ENCODE measurements around the gene CFAP58. TPM values are rescaled to one million over a fixed set of nuclear protein-coding genes. Genes with fewer than 3 reads are reported as not detected.

Gene CFAP58
- total RNA-seq, 1 donor from 2014 or later, result 0.75 TPM

DNA sequence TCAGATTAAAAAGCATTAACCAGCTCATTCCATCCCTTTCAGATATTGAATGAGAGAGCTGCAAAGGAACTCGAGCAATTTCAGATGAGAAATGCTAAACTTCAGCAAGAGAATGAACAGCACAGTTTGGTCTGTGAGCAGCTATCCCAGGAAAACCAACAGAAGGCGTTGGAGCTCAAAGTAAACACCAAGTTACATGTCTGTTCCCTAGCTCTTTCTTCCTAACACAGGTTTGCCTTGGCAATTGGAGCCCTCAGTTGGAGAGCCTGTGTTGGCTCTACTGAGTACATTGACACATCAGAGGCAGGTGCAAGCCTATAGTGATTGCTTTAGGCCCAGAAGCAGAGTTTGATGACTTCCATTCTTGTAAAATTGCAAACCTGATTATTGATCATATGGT lies 14.7 kb downstream of the CFAP58 start:
- no peak for DNase-seq (ENCODE audit: low read depth)

DNA sequence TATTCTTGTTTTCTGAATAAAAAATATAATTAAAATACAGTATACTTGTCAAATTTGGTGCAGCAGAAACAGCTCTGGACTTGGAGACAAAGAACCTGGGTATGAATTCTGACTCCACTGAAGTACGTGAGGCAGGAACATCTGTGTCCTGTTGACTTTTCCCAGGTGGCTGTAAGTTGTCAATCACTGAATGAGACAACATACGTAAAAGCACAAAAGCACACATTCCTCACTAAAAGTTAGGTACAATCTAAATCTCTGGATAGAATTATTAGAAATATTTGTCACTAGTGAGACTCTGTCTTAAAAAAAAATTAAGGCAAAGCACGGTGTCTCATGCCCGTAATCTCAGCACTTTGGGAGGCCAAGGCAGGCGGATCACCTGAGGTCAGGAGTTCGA lies 18.1 kb downstream of the CFAP58 start:
- no peak for DNase-seq (ENCODE audit: low read depth)

DNA sequence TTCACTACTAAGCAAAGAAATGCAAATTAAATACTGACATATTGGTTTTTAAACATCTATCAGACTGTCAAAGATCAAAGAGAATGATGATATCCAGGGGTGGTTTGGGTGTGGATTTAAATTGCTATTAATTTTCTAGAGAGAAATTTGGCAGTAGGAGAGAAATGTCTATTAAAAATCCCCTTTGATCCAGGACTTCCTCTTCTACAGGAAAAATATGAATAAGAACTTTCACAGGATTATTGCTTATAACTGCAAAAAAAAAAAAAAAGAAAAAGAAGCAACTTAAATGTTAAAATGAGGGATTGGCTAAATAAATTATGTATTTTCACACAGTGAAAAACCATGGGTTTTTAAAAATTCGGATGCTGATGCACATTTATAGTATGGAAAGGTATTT lies 21.0 kb downstream of the CFAP58 start:
- DNase-seq (ENCODE audit: low read depth), result no peak

DNA sequence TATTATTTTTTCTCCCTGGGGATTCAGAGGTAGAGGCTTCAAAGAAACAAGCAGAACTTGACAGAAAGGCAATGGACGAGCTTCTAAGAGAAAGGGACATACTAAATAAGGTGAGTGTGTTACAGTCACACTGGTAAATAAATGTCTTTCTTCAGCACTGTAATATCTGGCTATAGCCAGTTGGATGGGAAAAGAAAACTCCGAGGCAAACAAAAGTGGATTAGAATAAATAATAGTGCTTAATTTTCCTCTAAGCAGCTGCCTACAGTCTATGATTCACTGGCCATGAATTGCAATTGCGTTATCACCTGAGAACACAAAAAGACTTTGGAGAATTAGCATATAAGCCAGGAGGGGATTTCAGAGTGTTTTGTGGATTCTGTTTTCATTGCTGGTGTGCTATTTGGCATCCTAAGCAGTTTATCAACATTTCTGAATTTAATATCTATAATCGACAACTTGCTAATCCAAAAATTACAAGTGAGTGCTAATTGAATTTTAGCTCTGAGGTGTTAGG lies 23.2 kb downstream of the CFAP58 start:
- DNase-seq (ENCODE audit: low read depth), result peak; percentile 75

DNA sequence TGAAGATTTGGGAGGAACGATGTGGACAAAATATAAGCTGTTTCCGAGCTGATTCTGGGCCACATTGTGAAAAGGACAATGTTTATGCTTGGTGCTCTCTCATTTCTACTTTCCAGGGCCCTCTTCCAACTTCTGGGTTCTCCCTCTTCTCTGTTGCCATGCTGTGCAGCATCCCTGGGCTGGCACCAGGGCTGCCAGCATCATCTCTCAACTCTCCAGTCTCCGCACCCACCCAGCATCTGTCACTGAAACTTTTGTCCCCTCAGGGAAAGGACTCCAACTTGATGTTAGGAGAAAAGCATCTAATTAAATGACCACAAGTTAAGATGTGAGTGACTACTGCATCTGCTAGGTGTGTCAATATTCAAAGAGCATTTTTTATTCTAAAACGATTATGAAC lies 26.7 kb downstream of the CFAP58 start:
- DNase-seq (ENCODE audit: low read depth), result no peak

DNA sequence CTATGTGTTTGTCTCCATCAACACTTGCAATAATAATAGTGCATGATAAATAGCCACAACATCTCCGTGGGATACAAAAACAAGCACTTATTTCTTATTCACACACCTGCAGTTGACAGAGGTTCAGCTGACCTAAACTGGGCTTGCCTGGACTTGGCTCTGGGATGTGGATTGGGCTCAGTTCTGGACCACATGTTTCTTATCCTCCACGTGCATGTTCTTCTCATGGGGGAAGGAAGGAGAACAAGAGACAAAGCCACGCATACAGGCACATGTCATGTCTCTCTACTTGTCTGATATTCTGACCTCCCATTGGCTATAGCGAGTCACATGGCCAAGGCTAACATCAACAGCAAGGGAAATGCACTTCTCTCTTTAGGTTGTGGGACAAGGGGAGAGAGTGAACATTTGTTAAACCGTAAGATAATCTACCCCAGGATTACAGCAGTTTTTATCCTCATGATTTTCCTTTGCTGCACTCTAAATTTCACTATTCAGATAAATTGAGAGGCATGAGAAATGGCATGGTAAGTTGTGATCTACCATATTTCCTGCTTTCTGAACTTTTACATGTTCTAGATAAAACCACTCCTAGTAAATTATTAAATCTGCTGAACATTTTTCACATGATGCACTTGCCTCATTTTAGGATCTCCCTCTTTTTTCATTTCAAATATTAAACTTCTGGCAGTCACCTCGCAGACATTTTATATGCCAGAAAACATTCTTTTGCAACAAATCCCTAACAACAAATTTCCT lies 33.7 kb downstream of the CFAP58 start:
- DNase-seq (ENCODE audit: low read depth), result peak; percentile 23

DNA sequence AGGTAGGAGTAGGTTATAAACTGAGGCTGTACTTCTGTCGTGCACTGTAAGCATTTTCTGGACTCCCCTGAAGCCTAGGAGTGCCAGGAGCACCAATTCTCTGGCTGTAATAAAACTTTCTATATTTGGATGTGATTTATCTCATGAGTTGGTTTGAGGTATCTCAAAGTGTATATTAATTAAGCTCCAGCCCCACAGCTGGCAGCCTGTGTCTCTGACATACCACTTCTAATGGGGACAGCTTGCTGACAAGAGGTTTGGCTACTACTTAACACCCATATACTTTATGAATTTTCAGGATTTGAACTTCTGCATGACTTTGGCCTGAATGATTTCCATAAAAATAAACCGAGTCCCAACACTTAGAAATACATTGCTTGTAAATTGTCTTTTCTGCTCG lies 35.2 kb downstream of the CFAP58 start:
- no peak for DNase-seq (ENCODE audit: low read depth)

DNA sequence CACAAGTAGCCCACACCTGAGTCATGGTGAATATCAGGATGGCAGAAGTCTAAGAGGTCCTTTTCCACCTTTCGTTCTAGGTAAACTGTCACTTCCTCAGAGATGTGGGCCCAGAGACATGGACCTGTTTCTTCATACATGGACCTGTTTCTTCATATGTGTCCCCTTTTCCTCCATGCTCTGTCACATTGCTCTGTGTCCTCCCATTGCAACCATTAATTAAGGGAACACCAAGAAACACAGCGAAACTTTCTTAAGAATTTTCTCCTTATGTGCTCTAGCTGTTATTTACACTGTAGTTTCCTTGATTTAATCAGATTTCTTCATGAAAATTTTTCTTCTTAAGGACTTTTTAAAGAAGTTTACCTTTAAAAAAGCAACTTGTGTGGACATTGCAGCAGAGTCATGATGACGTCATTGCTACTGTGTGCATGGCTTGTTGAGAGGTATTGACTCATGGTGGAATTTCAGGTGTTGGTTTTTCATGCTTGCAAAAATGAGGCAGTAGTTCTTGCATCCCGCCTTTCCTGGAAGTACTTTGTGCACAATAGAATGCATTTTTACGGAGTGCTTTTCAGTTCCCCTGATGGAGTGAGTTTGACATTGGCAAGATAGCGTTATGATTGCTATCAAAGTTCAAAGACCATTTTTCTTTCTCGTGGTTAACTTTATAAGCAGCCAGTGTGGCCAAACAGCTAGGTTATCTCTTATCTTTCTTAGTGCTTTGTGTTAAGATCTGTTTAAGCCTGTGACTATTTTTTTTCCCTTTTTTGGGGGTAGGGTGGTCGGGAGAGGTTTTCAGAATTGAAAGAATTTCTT lies 37.7 kb downstream of the CFAP58 start:
- peak; percentile 79 for DNase-seq (ENCODE audit: low read depth)

DNA sequence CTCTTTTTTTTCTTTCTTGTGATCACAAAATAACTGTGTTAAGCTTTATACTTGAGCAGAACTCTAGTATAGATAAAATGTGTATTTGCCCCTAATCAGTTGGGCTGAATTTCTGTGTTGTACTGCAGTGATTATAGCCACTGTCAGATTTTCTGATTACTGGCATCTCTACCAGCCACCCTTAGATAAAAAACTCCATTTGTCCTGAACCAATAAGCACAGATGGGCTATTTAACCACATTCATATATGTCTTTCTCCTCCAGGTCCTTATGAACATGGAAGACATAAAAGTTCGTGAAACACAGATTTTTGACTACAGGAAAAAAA lies 38.3 kb downstream of the CFAP58 start:
- DNase-seq (ENCODE audit: low read depth), result no peak

DNA sequence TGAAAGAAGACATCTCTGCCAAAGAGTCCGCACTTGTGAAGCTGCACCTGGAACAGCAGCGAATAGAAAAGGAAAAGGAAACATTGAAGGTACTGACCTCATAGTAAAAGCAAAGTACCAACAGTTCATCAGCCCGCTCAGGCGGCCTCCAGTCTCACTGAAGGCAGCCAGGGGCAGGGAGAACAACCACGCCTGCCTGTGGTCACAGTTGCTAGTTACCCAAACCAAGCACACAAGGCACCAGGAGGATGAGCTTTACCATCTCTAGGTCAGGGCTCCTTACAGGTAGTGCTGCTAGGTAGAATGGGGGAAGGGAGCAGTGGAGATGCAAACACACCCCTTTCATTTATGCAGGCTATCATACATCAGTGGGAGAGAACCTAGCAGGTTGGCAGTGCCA lies 39.8 kb downstream of the CFAP58 start:
- DNase-seq (ENCODE audit: low read depth), result no peak

DNA sequence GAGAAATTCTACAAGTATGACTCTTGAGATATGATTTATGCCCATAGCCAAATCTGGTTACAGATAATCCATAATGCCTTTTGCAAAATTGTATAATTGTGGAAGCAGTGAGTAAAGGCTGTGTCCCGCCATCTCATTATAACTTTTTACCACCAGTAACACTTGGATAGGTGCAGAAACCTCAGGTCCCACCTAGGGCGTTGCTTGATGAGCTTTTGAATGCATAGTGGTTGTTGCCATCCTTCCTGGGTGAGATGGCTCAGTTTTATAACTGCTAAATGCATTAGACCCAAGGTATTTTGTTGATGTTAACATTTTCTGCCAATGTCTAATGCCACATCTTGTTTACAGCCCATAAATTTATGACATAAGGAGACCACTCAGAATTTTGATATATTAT lies 42.9 kb downstream of the CFAP58 start:
- no peak for DNase-seq (ENCODE audit: low read depth)

DNA sequence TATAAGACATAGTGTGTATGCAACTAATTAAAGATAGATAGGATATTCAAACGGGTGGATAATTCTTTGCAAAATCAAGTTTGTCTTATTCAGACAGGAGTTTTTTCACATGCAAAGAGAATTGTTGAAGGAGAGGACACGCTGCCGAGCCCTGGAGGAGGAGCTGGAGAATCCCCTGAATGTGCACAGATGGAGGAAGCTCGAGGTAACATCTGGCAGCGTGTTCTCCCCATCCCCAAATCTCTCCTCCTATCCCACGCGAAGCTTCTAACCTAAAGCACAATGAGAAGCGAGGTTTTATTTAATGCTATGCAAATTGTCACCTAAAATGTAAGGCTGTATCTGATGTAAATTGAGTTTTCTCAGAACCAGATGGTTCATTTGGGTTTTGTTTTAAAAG lies 50.0 kb downstream of the CFAP58 start:
- no peak for DNase-seq (ENCODE audit: low read depth)

DNA sequence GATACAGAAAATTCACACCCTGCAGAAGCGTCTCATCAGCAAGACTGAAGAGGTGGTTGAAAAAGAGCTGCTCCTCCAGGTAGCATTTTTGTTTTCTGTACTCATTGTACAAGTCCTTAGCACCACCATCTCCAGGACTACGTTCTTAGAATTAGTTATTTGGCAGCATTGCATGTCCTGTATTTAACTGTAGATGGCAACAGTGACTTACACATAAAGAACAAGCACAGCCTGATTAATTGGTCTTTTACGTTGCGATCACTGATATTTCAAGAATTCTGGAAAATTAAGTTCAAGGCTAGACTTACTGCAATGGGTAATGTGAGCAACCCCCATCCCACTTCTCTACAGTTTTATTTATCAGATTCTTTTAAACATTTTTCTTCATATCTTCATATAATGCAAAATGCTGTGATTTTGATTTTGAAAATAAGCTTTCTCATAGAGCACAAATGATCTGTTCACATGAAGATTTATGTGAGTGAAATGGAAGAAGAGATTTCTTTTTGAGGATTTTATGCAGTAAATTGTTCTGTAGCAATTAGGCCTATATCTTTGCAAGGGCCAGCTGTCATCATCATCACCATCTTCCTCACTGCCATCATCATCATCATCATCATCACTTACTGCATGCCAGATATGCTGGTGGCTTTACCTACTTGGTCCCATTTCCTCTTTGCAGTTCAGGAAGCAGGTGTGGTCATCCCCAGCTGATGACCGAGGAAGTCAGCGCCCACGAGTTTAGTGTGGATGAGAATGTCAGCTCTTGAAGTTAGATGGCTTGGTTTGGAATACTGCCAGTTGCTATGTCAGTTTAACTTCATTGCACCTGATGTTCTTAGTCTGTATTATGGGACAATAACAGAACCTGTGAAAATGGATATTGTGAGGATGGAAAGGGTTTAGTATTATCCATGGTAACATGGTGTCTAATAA lies 53.4 kb downstream of the CFAP58 start:
- DNase-seq (ENCODE audit: low read depth), result peak; percentile 66

DNA sequence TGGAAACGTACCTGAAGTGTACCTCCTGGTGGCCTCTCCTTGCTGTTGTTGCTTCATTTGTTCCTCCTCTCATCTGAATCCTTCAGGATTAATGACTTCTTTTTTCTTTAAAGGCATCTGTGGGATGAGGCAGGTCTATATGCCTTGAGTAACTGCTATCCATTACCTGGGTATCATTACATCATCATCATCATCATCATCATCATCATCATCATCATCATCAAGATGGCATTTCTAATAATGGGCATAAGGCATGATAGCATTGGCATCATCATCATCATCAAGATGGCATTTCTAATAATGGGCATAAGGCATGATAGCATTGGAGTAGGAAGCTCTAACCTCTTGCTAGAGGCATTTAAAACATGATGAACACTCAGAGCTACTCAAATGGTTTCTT lies 59.9 kb downstream of the CFAP58 start:
- DNase-seq (ENCODE audit: low read depth), result no peak

DNA sequence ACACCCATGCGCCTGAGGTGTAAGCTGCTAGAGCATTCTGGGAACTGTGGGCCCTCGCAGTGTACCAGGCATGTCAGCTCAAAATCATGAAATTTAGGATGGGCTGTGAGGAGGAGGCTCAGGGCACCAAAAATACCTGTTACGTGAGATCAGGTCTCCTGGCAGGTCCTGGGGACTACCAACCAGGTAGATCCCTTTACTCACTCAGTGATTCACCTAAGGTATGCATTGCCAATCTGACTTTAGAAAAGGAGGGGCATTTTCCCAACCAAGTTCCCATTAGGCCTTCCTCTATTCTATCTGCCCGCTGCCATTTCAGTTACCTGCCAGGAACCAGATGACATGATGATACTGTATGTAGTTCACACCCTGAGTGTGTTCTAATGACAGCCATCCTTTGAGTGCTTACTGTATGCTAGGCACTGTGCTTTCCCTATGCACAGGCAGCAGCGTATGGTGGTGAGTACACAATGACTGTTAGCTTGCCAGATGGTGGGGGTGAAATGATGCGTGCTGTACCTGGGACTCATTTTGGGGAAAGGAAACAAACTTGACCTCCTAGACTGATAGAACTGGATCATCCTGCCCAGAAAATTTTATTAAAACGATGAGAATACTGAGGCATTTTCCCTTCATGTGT lies 62.0 kb downstream of the CFAP58 start:
- DNase-seq (ENCODE audit: low read depth), result no peak

DNA sequence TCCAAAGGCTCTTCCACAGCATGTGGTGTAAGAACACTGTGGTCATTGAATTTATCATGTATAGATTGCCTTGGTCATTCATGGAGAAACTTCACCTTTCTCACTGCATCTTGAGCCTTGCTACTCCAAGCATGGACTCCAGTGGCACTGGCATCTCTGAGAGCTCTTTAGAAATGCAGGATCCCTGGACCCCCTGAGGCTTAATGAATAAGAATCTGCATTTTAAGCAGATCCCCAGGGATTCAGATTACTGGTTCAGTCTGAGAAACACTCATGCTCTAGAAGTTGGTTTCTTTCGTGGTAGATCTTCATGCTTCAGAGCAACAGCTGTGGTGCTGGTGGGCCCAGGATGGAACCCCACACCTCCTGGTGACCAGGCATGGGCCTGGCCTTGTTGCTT lies 63.2 kb downstream of the CFAP58 start:
- no peak for DNase-seq (ENCODE audit: low read depth)

DNA sequence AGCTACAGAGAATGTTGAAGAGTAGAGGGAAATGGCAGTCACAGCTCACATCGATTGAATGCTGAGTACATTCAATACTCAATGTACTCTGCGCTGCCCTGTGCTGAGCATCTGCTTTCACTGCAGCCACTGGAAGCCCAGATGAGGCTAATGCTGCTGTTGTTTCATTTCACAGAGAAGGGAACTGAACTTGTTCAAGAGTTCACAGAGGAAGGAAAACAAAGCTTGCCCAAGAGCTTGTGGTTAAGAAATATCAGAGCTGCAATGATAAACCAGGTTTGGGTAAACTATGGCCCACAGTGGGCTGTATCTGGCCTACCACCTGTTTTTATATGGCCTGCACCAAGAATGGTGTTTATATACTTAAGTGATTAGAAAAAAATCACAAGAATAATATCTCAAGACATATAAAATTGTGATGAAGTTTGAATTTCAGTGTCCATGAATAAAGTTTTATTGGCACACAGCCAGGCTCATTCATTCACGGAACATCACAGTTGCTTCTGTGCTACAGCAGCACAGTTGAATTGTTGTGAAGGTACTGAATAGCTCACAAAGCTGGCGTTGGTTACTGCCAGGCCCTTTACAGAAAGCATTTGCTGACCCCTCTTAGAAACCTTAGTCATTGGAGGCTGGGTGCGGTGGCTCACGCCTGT lies 64.1 kb downstream of the CFAP58 start:
- peak; percentile 19 for DNase-seq (ENCODE audit: low read depth)

DNA sequence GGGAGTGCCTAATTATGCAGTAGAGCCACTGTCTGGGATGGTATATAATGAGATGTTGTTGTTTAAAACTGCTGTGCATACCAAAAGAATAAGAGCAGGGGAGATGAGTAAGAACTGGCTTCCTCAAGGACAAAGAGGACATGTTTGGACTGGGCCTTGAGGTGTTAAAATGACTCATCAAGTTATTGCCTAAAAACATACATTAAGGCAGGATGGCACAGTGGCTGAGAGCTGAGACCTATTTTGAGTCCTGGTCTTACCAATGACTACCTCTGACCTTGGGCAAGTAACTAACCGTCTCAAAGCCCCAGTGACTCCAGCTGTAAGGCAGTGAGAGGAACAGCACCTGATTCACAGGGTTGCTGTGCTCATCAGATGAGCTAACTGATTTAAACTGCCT lies 71.1 kb downstream of the CFAP58 start:
- no peak for DNase-seq (ENCODE audit: low read depth)

DNA sequence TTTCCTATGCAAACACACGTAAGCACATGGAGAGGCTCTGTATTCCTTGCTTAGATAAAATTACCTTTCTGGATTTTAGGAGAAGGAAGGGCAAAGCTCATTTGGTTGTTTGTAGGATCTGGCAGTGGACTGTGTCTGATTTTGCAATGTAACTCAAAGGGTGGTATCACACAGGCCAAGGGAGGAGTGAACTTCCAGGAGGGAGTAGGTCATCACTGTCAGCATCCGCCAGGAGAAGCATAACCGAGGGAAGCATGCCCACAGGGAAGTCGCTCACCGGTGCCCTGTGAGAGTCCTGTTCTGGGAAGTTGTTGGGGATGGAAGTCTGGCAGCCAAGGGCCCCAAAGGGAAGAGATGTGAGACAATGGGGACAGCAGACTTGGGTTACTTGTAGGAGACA lies 74.4 kb downstream of the CFAP58 start:
- no peak for DNase-seq (ENCODE audit: low read depth)

DNA sequence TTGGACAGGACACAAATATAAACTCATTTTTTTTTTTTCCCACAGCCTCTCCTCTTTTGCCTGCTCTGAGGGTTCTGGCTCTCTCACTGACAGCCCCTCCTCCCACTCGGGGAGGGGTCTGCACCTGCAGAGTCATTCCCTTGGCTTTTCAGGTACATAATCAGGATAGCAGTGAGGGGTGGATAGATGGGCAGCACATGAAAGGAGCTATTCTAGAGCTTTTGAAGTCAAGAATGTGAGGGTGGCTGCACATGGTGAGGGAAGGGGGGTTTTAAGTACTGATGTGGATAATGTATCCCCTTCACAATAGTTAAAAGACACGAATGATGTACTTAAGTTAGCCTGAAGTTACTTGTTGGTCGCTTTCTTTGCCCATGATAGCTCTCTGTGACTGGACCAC lies 76.2 kb downstream of the CFAP58 start:
- no peak for DNase-seq (ENCODE audit: low read depth)

DNA sequence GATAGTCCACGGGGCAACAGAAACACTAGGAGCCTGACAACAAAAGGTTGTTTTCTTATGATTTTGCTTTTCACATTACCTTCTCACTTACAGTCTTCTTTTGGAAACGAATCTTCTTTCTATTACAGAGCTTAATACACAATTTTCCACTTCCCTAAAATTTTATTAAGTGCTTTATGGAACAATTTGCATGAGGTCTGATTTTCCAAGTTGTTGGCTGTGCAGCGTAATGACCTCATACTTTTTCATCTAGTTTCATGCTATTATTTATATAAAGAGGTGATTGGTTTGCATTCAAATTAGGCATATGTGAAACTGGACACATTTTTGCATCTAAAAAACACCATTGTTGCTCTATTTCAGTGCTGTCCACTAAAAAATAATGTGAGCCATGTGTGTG lies 76.7 kb downstream of the CFAP58 start:
- DNase-seq (ENCODE audit: low read depth), result no peak

All from renal cortical epithelial cell (primary cell).